H54 (cell line): ENCODE data around the gene ZSCAN30.

ENCODE experiments used
- DNase-seq: peaks from one replicate; pipeline ENCODE4 v3.0.0; 2011; ENCODE audit warnings: low spot score, mixed read lengths; ENCODE audit not compliant: insufficient read length
- FAIRE-seq: peaks from 3 replicates; lab custom pipeline; 2011; peaks lifted over from hg19 to GRCh38; lab: Jason Lieb, UNC
- POLR2A ChIP-seq: IDR thresholded peaks from 2 replicates; pipeline ENCODE4 v1.6.1; 2011; ENCODE audit warnings: low read depth, mild to moderate bottlenecking, low read length

The ZSCAN30 gene

DNA sequence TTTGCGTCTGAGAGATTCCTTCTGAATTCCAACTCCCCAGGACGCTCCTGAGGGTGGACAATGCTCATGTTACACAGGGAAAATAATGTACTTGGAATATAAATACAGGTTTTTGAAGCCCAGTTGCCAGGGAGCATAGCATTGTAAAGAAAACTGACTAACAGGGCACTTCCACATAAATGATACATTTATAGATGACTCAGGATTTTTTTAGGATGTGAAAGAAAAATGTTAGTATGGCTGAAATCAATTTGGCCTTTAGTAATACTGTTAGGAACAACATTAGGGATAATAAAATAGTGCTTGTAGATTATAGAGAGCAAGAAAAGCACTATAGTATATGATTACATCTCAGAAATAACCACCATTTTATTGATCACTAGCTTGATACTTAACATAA lies 25.6 kb downstream of the ZSCAN30 start:
- FAIRE-seq (no peak), DNase-seq (no peak)
- no peak for TF ChIP-seq POLR2A

DNA sequence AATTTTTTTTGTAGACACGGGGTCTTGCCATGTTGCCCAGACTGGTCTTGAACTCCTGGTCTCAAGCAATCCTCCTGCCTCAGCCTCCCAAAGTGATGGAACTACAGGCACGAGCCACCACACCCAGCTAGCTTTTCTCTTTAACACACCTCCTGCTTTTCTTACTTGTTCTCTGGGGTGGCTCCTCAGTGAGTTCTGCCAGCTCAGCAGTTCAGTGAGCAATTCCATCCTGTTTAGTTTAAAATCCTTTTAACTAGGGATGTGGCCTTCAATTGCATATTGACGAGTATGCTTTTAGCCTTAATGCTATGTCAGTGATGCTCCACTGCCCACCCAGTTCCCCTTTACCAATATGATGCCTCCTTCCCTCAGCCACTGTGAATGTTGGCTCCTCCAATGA lies 33.1 kb downstream of the ZSCAN30 start:
- DNase-seq (no peak), FAIRE-seq (no peak)
- no peak for TF ChIP-seq POLR2A

DNA sequence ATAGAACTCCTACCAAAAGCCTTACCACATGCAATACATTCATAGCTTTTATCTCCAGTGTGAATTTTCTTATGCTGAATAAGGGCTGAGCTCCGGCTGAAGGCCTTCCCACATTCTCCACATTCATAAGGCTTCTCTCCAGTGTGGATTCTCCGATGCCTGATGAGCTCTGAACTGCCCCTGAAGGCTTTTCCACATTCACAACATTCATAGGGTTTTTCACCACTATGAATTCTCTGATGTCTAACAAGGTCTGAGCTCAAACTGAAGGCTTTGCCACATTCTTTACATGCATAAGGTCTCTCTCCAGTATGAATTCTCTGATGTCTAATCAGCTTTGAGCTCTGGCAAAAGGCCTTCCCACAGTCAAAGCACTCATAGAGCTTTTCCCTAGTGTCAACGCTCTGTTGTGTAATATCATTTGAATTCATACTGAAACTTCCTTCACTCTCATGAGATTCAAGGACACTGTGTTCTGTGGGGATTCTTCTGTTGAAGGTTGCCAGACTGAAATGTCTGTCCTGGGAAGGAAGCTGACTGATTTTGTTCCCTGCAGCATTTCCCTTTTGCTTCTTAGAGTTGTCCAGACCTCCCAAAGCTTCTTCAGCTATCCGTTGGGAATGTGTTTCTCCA lies 36.3 kb downstream of the ZSCAN30 start:
- DNase-seq (no peak), FAIRE-seq (no peak)
- TF ChIP-seq POLR2A, result no peak

DNA sequence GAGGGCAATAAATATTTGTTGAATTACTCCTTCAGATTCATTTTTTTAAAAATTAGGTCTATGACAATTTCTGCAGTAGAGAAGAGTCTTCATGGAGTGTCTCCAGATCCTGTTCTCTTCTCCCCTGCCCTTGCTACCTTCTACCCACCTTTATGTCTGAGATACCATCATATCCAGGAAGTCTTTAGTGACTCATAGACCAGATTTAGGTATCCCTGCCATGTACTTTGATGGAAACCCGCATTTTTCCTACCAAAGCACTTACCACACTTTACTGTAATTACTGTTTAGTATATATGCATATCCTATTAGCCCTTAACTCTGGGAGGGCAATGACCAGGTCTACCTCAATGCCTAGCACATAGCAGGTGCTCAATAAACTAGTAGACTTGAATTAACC lies 37.6 kb downstream of the ZSCAN30 start:
- FAIRE-seq (no peak), DNase-seq (no peak)
- no peak for TF ChIP-seq POLR2A

DNA sequence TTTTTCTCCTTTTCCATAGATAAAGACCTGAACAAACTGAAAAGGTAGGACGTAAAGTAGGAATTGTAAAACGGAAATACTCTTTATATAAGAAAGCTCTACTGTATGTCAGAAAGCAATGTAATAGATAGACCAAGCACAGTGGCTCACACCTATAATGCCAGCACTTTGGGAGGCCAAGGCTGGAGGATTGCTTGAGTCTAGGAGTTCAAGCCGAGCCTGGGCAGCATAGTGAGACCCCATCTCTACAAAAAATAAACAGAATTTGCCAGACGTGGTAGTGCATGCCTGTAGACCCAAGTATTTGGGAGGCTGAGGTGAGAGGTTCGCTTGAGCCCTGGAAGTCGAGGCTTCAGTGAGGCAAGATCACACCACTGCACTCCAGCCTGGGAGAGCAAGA lies 41.6 kb downstream of the ZSCAN30 start:
- no peak for DNase-seq
- FAIRE-seq, result no peak
- no peak for TF ChIP-seq POLR2A

DNA sequence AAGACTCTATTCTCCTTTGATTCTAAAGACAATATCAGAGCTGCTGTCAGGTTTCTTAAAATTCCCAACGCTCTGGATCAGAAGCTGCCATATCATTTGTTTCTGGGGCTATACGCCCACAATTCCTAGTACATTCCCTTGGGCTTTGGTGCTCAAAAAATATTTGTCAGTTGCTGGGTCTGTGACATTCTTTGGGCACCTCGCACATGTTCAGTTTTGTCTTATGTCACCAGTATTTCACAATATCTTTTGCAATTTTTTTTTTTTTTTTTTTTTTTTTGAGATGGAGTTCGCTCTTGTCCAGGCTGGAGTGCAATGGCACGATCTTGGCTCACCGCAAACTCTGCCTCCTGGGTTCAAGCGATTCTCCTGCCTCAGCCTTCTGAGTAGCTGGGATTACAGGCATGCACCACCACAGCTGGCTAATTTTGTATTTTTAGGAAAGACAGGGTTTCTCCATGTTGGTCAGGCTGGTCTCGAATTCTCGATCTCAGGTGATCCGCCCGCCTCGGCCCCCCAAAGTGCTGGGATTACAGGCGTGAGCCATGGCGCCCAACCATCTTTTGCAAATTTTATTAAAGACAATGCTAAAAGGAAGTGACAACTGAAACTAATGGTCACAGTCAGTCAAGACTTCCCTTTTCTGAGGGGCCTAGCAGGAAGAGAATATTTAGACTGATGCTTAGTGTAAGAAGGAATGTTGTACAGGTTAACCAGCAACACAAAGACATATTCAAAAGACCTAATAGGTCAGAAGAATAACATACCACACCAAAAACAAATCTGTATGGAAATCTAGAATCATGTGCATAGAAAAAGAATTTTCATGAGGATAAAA lies 42.4 kb downstream of the ZSCAN30 start:
- no peak for TF ChIP-seq POLR2A
- FAIRE-seq, result no peak
- DNase-seq, result no peak

DNA sequence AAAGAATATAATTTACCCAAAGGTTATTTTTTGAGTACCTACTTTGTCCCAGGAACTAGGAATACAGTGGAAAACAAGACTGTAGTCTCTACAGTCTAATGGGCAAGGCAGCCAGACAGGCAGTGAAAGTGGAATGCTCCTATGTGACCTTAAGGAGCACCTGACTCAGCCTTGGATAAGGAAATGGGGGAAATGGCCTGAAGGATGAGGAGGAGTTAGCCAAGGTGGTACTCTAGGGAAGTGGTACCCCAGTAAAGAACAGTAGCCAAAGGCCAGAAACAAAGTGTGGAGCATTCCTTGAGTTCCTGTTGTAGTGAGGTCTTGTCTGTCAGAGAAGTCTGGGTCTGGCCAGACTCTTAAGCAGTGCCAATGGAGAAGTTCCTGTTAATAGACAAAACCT lies 43.2 kb downstream of the ZSCAN30 start:
- no peak for FAIRE-seq
- TF ChIP-seq POLR2A, result no peak
- DNase-seq, result no peak

DNA sequence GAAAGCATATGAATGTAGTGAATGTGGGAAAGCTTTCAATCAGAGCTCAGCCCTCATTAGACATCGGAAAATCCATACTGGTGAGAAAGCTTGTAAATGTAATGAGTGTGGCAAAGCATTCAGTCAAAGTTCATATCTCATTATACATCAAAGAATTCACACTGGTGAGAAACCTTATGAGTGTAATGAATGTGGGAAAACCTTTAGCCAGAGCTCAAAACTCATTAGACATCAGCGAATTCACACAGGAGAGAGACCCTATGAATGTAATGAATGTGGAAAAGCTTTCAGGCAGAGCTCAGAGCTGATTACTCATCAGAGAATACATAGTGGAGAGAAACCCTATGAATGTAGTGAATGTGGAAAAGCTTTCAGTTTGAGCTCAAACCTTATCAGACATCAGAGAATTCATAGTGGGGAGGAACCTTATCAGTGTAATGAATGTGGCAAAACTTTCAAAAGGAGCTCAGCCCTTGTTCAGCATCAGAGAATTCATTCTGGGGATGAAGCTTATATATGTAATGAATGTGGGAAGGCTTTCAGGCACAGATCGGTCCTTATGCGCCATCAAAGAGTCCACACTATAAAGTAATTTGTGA lies 44.2 kb downstream of the ZSCAN30 start:
- TF ChIP-seq POLR2A, result no peak
- FAIRE-seq, result no peak
- no peak for DNase-seq

DNA sequence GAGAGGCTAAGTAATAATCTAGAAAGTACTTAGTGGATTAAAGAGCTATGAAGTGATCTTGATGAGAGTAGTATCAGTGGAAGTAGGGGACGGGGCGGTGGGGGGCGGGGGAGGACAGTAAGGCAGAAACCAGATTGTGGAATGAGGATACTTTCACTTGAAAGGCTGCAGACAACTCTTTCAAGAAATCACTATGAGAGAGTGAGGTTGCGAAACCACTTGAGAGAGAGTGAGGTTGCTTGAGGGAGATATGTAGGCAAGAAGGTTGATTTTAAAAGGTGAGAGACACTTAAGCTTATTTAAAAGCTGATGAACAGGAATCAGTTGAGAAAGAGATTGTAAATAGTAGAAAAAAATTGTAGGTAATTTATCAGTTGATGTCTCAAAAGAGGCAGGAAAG lies 45.4 kb downstream of the ZSCAN30 start:
- FAIRE-seq, result no peak
- DNase-seq, result no peak
- no peak for TF ChIP-seq POLR2A

DNA sequence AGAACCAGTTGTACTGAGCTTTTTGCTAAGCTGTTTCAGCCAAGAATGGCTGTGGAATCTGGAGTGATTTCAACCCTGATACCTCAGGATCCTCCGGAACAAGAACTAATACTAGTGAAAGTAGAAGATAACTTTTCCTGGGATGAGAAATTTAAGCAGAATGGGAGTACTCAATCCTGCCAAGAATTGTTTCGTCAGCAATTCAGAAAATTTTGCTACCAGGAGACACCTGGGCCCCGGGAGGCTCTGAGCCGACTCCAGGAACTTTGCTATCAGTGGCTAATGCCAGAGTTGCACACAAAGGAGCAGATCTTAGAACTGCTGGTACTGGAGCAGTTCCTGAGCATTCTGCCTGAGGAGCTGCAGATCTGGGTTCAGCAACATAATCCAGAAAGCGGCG lies 47.6 kb downstream of the ZSCAN30 start:
- TF ChIP-seq POLR2A, result no peak
- no peak for FAIRE-seq
- DNase-seq, result no peak

DNA sequence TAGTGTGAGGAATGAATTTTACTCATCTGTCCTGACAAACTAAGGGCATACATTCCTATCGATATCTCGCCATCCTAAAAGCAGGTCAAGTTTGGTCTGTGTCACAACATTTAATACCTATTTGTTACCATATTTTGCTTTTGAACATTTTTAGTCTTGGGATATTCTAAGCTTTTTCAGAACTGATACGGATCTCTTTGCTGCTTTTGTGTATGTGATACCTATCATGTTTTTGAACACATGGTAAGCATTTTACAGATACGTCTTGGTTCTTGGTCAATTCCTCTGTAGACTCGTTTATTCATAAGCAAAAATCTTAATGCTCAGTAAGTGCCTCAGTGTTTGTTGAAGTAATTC lies 48.6 kb downstream of the ZSCAN30 start:
- FAIRE-seq (peak; percentile 15), DNase-seq (no peak)
- TF ChIP-seq POLR2A, result no peak

DNA sequence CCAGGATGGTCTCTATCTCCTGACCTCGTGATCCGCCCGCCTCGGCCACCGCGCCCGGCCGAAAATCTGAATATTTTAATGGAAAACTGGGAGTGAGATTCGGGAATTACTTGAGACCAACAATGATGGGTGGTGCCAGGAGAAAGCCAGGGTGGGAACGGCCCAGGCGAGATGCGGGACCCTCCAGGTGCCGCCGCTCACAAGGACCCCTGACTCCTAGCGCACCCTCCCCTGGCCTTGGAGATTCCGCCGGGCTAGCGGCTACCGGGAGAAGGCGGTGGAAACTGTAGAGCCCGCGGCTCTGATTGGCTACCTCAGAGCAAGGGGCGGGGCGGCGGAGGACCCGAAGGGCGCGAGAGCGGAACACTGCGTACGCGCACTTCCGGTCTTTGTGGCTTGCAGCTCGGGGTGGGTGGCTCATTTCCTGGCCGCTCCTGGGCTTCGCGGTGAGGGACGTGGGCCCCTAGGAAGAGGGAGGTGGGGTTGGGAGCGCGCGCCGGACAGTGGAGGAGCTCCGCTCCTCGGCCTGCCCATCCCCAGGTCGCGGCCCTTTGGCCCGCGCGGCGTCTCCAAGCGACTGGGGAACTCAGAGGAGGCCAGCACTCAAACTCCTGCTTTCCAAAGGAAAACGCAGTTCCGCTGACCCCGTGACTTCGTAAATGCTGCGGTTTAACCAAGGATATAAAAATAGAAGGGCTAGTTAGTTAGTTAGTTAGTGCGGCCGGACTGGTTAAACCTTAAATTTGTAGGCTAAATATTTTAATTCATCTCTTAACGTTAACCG lies 49.2 kb downstream of the ZSCAN30 start, which contains the start of gene ZNF397:
Gene ZNF397, plus strand, starts transcription at position 371 of the 784 bp plus-strand sequence. CDS start 1,437 bp downstream, outside the sequence.
- DNase-seq, result peak; percentile 76
- peak; percentile 59; the same call in 1 of the 2 replicates for TF ChIP-seq POLR2A
- peak; percentile 88 for FAIRE-seq

DNA sequence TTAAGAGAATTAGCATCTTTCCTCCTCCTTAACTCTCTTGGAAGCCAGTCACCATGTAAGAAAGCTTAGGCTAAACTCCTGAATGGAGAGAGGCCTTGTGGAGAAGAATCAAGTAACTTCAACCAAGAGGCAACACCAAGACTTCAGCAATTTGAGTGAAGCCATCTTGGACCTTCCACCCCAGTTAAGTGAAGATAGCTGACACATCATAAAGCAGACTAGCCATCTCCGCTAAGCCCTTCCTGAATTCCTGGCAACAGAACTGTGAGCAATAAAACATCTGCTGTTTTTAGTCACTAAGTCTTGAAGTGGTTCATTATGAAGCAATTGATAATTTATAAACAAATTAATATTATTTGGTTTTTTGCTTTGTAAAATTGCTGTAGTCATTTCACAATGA lies 50.7 kb downstream of the ZSCAN30 start:
- DNase-seq (no peak), FAIRE-seq (no peak)
- no peak for TF ChIP-seq POLR2A
